Spinal cord (tissue), 10 donors: ENCODE results near the gene ID3. TPM values are rescaled to one million over a fixed set of nuclear protein-coding genes. Genes with fewer than 3 reads are reported as not detected.

Source experiments
- DNase-seq, 6 donors: peaks; one replicate each; pipeline versions ENCODE4 v3.0.0 to v3.0.0-alpha.2; 2013 to 2015; ENCODE audit warnings: low spot score in 6 of 6, low read depth in 4 of 6
- H3K27ac ChIP-seq: one replicate; pipeline ENCODE4 v1.5.1; 2013; ENCODE audit warnings: low read depth, low read length, control low read depth
- H3K27me3 ChIP-seq: one replicate; pipeline ENCODE4 v1.6.1; 2013; ENCODE audit warnings: low read length; ENCODE audit not compliant: control insufficient read depth, insufficient read depth
- H3K36me3 ChIP-seq: one replicate; pipeline ENCODE4 v1.6.1; 2013; ENCODE audit warnings: low read length; ENCODE audit not compliant: control insufficient read depth, insufficient read depth
- H3K4me1 ChIP-seq: one replicate; pipeline ENCODE4 v1.6.1; 2013; ENCODE audit warnings: low read length; ENCODE audit not compliant: control insufficient read depth, insufficient read depth
- H3K4me3 ChIP-seq: one replicate; pipeline ENCODE4 v1.5.1; 2013; ENCODE audit warnings: low read depth, low read length, control low read depth
- H3K9me3 ChIP-seq: one replicate; pipeline ENCODE4 v1.6.1; 2013; ENCODE audit warnings: low read length; ENCODE audit not compliant: control insufficient read depth, insufficient read depth
- WGBS: methylation state at CpG from one replicate; pipeline ENCODE4 v1.1.5; 2013; ENCODE audit warnings: missing lambda C conversion rate; ENCODE audit not compliant: insufficient coverage; 5-methylcytosine and 5-hydroxymethylcytosine counted together
- polyA plus RNA-seq, 2 donors: library from polyadenylated mRNA; unstranded; fragments of 120-200 nt; gene quantifications; one replicate each; pipeline ENCODE4 v1.2.1, GENCODE V29; 2013; ENCODE audit not compliant: insufficient read length in 2 of 2
- total RNA-seq, 2 donors: library from RNA; depleted of rRNA in 1 of 2; stranded (reverse); fragments of 120-200 nt in 1 of 2; fragments of >200 nt in 1 of 2; gene quantifications; one replicate each; pipeline versions ENCODE4 v1.2.3 to v1.2.4, GENCODE V29; 2013 to 2014
- donor health status: healthy.

ID3 gene
- total and polyA plus RNA-seq, 4 donors, result 120 to 356 (median 200) TPM

GRCh38 chr1:23515905-23516304 is 43.4 kb downstream of the ID3 start:
- H3K4me1 ChIP-seq, result peaks cover 5% of the 10 kb centered on the region
- H3K9me3 ChIP-seq, result no peaks in the 10 kb centered on the region
- no peak overlapping the region for H3K4me3 ChIP-seq
- no peak for DNase-seq
- H3K27ac ChIP-seq, result no peak overlapping the region
- no peaks in the 10 kb centered on the region for H3K27me3 ChIP-seq
- peaks cover 5% of the 10 kb centered on the region for H3K36me3 ChIP-seq
- no CpG with 5 or more reads among the region's 4 CpGs for WGBS

- Histone ChIP-seq H3K27me3 (no peaks in the 10 kb centered on the region), H3K36me3 (peaks cover 14% of the 10 kb centered on the region), H3K4me1 (peaks cover 5% of the 10 kb centered on the region), H3K9me3 (no peaks in the 10 kb centered on the region), H3K27ac (no peak overlapping the region), H3K4me3 (no peak overlapping the region)
- no peak for DNase-seq
- 100% methylated on average over 3 of the region's 3 CpGs for WGBS
Observed at GRCh38 chr1:23514111-23514679, 45.1 kb downstream of the ID3 start.

- no peak overlapping the region for H3K4me3 ChIP-seq
- 87% methylated on average over 14 of the region's 15 CpGs for WGBS
- no peaks in the 10 kb centered on the region for H3K27me3 ChIP-seq
- no peak overlapping the region for H3K27ac ChIP-seq
- peaks cover 14% of the 10 kb centered on the region for H3K36me3 ChIP-seq
- DNase-seq, result no peak
- H3K4me1 ChIP-seq, result no peaks in the 10 kb centered on the region
- H3K9me3 ChIP-seq, result no peaks in the 10 kb centered on the region
Observed at GRCh38 chr1:23509896-23510295, 49.4 kb downstream of the ID3 start.

Other genes with a start within 250 kb of the ID3 start
- 100 to 1,000 TPM; 109 to 143 TPM for gene HNRNPR, start 215.2 kb downstream of the ID3 start, total RNA-seq
- 100 to 1,000 TPM; 191 to 204 TPM for gene HNRNPR, start 215.2 kb downstream of the ID3 start, polyA plus RNA-seq
- gene ZNF436, start 189.7 kb downstream of the ID3 start, total RNA-seq, result 10 to 100 TPM; 52.2 to 53.4 TPM
- gene ZNF436, start 189.7 kb downstream of the ID3 start, polyA plus RNA-seq, result 10 to 100 TPM; 33.6 to 38.5 TPM
- gene TCEA3, start 134.8 kb downstream of the ID3 start, total RNA-seq, result 10 to 100 TPM; 15.4 to 32.6 TPM
- 10 to 100 TPM in 1 of 2 donors, 1 to 10 TPM in 1; 9.1 to 17.8 TPM for gene TCEA3, start 134.8 kb downstream of the ID3 start, polyA plus RNA-seq
- gene ASAP3, start 75.3 kb downstream of the ID3 start, total RNA-seq, result 10 to 100 TPM; 33.3 to 60.6 TPM
- 10 to 100 TPM; 34.9 to 41.3 TPM for gene ASAP3, start 75.3 kb downstream of the ID3 start, polyA plus RNA-seq
- gene E2F2, start 28.3 kb downstream of the ID3 start, total RNA-seq, result 1 to 10 TPM; 3.7 to 5.8 TPM
- 1 to 10 TPM; 3.1 to 3.5 TPM for gene E2F2, start 28.3 kb downstream of the ID3 start, polyA plus RNA-seq
- gene RPL11, start 132.3 kb upstream of the ID3 start, total RNA-seq, result 1,000 to 10,000 TPM in 1 of 2 donors, 100 to 1,000 TPM in 1; 655 to 1,704 TPM
- 1,000 to 10,000 TPM; 1,269 to 1,302 TPM for gene RPL11, start 132.3 kb upstream of the ID3 start, polyA plus RNA-seq
- 10 to 100 TPM; 17.0 to 38.1 TPM for gene ELOA, start 184.0 kb upstream of the ID3 start, total RNA-seq
- 10 to 100 TPM; 25.4 to 27.5 TPM for gene ELOA, start 184.0 kb upstream of the ID3 start, polyA plus RNA-seq
- 10 to 100 TPM; 86.3 to 97.0 TPM for gene PITHD1, start 218.9 kb upstream of the ID3 start, total RNA-seq
- 100 to 1,000 TPM; 136 to 137 TPM for gene PITHD1, start 218.9 kb upstream of the ID3 start, polyA plus RNA-seq
- 10 to 100 TPM; 28.3 to 51.5 TPM for gene LYPLA2, start 231.6 kb upstream of the ID3 start, total RNA-seq
- gene LYPLA2, start 231.6 kb upstream of the ID3 start, polyA plus RNA-seq, result 10 to 100 TPM; 72.1 to 73.7 TPM
- gene GALE, start 241.3 kb upstream of the ID3 start, total RNA-seq, result 10 to 100 TPM; 12.6 to 24.6 TPM
- gene GALE, start 241.3 kb upstream of the ID3 start, polyA plus RNA-seq, result 10 to 100 TPM; 30.9 to 32.5 TPM